ENCODE measurements around the gene CAPN5.

Gene CAPN5

DNA sequence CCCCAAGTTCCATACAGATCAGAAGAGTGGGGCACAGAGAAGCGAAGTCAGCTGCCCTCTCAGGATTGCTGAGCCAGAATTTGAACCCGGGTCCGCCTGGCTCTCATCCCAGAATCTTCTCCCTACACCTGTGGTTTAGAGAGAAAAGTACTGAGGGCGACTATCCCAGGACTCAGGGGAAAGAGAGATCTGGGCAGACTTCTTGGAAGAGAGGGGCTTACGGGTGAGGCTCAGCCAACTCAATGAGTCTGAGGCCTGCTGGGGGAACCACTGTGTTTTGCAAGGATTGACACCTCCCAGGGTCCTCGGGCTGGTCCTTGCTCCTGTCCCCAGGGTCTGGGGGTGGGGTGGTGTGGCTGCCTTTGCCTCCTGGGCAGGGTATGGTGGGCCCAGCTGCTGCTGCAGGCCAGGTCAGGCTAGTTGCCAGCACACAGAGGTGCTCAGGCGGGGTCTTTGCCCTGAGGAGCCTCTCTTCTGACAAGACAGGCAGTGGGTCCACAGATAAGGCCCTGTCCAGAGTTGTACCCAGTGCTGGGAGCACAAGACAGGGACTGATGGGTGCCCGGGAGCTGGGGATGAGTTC lies 1.2 kb downstream of the CAPN5 start:
- DNase-seq = no peak

DNA sequence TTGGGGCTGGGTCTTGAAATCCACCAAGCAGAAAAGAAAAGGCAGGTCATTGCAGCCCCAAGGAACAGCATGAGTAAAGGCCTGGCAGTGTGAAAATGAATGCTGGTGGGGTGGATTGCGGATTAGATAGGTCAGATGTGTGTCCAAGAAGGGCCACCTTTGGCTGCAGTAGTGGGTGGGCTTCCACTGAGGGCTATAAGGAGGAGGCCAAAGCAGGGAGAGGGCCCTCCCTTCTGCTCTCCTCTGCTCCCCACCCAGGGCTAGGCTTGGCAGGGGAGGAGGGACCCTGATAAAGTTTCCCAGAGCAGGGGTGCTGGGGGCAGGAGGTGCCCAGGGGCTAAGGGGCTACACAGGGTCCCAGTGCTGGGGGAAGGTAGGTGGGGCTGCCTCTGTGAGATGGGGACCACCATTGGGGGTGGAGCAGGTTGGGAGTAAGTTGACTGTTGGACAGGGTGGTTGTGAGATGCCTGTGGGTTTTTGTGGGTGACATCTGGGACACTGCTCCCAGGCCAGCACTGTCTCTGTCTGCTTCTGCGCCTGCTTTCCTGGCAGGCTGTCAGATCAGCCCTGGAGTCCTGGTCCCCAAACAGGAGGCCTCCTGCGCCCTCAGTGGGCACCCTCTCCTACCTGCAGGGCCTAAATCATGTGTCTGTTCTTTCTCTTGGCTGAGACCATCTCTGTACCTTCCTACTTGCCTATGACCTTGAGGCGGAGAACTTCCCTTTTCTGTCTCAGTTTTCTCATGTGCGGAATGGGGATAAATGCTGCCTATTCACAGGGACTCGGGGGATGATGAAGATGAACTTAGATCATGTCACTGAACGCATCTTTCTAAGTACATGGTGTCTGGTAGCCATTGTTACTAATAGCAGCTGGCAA lies 1.9 kb downstream of the CAPN5 start:
- no peak for DNase-seq

DNA sequence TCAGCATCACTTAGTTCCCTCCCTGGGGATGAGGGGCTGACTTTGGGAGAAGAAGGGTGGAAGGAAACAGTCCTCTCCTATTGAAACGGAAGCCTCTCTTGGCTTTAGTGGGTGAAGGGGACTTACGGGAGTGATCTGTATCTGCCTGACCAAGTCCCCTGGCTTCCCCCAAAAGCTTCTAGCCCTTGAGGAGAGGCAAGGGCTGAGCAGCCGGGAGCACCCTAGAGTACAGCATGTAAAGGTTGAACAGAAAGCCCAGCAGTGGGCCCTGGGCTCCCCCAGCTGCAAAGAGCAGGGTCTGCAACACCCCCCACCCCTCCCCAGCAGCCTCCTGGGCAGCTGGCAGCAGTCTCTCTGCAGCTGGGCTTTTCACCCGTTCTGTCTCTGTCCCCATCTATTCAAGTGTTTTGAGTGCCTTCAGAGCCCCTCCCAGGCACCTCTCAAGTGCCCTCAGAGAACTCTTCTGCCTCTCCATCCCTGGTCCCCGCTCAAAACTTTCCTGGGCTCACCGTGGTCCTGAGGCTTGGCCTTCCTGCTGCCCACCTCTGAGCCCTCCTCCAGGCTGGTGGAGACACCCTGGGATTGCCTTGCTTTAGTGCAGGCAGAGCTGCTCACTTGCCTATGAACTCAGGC lies 2.7 kb downstream of the CAPN5 start:
- no peak for DNase-seq

DNA sequence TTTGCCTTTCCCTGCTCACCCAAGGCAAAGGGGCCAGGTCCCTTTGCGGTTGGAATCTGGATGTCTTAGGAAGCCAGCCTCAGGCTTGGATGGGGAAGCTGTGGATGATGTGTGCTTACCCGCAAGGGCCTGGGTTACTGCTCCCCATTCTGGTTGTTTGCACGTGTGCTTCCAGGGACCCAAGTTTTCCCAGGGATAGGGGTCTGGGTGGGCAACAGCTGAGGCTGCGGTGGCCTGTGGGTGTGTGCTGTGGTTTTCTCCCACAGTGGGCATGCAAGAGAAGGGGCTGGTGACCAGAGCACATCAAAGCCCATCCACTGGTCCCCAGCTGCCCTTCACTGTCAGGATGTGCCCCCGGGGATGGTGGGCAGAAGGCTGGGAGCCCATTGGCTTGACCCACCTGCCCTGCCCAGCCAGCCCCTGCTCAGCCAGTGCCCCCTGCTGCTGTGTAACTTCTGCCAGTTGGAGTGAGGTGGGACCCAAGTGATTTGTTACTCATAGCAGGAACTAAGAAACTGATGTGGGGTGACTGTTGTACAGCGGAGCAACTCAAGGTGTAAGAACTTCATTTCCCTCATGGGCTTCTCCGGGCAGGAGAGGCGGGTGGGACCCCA lies 3.3 kb downstream of the CAPN5 start:
- no peak for DNase-seq

DNA sequence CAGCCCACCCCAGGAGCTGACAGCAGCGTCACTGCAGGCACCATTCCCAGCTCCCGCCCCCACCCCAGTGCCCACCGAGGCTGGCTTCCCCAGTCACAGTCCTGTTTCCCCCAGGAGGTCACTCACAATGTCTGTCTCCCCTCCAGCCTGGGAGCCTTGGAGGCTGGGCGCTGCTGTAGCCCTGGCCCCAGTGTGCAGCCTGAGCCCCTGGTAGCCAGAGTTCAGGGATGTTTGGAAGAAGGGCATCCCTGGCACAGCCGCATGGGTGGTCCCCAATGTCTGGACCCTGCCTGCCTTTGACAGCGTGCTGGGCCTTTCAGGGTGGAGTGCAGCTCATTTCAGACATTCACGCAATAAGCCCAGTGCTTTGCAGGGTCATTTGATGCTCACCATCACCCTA lies 4.3 kb downstream of the CAPN5 start:
- no peak for DNase-seq

DNA sequence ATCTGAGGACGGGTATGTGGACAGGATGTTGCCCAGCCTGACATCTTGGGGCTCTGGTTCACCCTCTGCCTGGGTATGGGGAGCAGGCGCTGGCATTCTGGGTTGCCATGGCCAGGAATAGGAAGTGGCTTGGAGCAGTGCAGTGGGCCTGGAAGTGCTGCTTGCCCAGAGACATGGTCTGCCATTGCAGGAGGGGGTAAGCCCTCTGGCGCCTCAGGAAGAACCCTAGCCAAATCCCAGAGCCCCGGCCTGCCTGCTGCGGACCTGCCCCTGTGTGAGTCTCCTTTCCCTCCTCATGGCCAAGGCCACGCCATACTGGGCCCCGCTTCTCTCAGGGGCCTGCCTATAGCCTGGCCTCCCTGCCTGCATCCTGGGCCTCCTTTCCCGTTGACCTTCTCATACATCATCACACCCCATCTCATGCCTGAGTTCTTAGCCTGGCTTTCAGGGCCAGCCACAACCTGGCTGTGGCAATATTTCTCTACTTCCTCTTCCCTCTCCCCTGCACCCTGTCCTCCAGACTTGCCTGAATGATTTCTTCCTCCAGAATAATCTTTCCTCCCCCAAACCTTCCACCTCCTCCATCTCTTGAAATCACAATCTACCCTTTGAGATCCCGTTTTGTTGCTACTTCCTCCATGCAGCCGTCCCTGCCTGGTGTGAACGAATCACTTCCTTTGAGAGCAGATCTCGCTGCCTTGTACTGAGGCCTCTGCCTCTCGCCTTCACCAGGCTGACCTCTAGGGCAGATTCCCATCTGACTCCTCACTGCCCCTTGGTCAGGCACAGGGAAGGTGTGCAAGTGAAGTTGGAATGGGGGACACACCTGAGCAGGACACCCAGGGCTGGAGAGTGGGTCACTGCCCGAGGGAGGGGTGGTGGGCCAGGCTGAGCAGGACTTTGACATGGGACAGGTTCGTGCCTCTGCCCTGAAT lies 5.2 kb downstream of the CAPN5 start:
- no peak for DNase-seq

DNA sequence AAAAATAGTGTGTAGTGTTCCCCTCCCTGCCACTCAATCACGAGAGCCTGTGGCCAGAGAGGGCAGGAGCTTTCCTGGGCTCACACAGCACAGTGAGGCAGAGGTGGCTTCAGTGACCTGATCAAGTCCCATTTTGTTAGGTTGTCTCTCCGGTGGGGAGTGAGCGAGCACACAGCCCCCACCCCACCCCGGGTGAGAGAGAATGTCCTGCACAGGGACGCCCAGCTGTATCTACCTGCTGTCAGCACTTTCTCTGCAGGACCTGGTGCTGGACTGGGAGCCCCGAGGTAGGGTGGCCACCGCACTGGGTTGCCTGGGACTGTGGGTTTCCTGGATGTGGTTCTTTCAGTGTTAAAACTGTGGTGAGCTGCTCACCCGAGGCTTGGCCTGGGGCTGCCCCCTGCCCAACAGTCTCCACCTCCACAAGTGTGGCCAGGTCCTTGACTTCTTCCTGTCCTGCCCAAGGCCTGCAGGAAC lies 6.1 kb downstream of the CAPN5 start:
- no peak for DNase-seq

DNA sequence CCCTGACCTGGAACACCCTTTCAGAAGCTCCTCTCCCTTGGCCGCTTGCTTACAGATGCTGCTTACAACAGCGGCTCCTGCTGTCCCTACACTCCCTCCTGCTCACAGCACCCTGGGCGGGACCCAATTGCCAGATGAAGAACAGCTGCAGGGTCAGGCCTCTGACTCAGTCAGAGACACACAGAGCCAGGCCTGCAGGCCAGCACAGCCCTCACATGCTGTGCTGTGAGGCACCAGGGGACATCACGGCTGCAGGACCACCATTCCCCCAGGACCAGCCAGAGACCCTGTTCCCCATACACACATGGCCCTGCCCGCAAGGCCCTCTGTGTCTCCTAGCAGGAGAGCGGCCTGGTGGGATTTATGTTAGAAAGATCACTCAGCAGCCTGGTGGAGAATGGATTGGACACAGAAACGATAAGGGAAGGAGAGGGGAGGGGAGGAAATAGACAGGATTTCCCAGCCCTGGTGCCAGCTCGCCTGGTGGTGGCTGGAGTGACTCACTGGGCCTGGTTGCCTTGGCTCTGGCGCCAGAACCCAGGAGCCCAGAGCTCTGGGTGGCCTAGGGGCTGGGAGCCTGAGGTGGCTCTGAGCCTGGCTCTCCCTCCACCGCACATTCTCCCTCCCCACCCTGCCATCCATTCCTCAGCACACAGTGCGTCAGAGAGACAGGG lies 6.7 kb downstream of the CAPN5 start:
- no peak for DNase-seq

DNA sequence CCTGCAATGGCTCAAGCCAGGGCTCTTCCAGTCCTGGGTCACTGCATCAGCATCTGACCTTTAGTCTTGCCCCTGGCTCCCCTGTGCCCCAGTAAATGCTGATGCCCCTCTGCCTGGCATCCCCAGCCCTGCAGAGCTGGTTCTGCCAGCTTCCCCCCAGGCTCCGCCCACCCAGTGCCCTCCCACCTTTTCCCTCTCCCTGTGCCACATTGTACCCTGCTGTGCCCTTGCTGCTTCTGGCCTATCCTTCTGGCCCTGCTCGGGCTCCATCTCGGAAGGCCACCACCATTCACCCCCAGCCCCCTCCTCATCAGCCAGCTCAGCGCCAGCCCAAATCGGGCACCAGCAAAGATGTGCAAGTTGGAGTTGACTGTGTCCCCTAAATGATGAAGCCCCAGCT lies 7.4 kb downstream of the CAPN5 start:
- no peak for DNase-seq

DNA sequence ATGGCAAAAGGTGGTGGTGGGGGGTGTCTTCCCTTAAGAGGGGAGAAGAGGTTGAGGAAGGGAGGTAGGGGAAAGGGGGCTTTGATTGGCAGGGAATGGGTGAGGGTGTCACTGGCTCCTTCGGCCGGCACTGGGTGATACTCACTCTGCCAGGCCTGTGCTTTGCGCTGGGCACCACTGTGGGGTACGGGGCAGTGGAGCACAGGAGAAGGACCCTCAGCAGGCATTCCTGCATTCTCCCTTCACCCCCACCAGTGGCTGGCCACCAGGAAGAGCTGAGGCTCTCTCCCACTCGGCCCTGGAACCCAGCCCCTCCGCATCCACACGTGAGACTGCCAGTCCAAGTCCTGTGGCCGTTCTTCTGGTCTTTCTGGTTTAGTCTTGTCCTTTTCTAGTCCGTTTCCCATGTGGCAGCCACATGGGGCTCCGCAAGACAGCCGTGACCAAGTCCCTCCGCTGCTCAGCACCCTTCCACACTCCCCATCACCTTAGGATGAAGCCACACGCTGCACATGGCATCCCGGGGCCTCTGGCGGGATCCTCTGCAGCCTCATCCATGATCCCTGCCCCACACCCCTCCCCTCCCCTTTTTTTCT lies 8.0 kb downstream of the CAPN5 start:
- DNase-seq = no peak

DNA sequence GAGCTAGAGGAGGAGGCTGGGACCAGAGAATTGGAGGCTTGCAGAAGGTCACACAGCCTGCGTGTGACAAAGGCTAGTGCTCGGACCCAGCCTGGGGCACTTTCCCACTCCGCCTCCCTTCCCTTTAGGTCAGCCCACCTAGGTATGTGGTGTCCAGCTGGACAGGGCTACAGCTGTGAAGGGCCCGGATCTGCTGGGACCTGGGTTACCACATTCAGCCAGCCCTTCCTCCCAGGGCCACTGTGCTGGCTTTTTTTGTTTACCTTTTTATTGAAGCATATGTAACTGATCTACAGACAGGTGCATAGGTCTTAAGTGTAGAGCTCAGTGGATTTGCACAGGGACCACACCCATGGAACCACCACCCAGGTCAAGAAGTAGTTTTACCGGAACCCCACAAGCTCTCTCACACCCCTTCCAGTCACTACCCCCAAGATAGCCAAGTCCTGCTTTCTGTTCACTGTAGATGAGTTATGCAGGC lies 8.7 kb downstream of the CAPN5 start:
- no peak for DNase-seq

DNA sequence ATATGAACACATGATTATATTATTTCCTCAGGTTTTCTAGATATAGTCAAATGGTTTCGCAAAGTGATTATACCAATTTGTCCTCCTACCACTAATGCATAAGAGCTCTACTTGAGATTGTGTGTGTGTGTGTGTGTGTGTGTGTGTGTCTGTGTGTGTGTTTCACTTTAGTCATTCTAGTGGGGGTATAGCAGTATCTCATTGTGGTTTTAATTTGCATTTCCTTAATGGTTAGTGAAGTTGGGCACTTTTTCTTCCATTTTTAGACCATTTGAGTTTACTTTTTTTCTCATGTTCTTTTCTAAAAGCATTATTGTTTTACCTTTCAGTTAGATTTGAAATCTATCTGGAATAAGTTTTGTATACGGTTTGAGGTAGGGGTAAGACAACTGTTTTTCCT lies 12.9 kb downstream of the CAPN5 start:
- DNase-seq = no peak

DNA sequence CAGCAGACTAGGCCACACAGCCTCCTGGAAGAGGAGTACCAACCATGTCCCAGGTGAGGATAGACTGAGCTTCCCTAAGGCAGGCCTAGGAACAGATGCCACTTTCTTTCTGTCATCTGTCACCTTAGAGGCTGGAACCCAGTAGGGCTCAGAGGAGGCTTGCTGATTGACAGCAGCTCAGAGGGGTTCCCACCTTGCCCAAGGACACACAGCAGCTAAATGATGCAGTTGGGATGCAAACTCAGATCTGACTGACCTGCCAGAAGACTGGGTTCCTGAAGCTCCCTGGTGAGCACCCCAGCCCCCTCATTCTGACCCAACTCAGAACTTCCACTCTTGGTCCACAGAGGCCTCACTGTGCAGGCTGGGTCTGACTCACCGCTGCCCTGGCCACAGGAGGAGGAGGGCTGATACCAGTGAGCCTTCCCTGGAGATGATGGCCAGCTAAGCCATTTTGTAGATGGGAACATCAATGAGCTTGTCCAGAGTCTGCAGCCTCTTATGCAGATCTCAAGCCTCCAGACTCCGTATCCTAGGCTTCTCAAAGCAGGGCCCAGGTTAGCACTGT lies 14.0 kb downstream of the CAPN5 start:
- DNase-seq = no peak

DNA sequence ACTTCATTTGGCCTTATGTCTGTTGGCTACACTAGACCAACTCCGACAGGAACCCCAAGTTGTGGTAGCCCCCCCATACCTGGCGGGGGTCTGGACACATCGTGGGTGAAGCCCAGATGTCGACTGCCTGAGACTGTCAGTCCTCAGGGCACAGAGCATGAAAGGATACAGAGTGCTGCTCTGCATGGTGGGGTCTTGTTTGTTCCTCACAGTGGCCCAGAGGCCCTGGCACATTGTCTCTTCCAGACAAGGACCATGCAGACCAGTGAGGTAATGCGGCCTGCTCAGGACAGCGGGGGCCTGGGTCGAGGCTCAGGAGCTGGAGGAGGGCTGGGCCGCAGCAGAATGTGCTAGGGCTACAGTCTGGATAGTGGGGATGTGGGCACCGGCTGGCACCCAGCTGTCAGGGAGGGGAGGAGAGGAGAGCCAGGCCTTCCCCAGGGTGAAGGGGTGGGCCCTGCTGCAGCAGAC lies 14.6 kb downstream of the CAPN5 start:
- DNase-seq = no peak

DNA sequence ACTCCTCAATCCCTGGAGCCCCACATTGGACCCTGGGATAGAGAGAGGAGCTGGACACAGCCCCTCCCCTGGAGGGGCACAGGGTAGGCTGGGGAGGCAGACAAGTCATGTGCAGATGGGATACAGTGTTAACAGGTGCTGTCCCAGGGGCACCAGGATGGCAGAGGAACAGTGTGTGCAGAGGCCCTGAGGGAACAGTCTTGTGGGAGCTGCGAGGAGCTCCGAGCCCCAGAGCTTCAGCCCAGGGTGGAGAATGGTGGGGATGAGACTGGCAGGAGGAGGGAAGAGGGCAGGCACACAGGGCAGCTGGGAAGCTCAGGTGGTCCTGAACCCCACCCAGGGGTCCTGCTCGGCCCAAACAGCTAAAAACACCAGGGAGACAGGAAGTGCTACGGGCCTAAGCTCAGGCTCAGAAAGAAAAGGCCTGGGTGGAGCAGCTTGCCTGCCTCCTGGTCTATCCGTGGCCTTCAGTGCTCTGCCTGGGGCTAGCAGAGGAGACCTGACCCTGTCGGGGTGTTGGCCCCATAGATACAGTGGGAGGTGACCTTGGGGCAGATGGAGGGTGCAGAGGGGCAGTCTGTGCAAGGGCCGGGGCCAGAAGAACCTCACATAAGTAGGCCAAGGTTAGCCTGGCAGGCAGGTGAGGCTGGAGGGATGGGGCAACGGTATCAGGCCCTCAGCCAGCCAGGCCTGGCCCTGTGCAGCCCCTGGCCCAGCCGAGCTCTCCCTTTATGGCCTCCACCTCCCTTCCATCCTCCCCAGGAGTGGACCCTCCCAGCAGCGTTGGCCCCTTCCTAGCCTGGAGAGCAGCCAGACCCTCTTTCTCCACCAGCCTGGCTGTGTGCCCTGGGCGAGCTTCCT lies 15.4 kb downstream of the CAPN5 start:
- DNase-seq = no peak

DNA sequence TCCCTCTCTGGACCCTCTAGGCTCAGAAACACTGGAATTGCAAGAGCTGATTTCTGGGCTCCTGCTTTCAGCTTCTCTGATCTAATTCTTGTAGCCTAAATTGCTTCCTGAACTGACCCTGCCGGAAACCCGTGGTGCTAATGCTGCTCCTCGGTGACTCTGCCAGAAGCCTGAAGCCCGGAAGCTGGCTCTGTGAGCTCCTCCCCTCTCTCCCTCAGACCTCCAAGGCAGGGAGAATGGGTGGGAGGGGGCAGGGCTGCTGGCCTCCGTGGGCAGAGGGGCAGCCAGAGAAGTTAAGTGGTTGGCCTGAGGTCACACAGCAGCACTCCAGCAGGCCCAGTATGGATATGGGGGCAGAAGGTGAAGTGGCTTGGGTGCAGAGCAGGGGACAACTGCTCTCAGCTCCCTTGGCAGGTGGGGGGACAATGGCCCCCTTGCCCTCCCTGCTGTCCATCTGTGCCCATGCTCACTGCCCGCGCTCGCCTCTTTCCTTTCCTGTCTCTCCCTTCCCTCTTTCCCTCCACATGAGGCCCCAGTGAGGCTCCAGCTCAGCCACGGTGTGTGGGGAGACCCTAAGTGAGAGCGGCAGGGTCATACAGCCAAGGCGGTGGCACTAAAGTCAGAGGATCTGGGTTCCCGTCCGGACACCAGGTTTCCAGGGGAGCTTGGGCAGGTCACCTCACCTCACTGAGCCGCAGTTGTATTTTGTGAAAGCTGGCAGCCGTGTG lies 16.2 kb downstream of the CAPN5 start:
- peak; percentile 49 for DNase-seq

DNA sequence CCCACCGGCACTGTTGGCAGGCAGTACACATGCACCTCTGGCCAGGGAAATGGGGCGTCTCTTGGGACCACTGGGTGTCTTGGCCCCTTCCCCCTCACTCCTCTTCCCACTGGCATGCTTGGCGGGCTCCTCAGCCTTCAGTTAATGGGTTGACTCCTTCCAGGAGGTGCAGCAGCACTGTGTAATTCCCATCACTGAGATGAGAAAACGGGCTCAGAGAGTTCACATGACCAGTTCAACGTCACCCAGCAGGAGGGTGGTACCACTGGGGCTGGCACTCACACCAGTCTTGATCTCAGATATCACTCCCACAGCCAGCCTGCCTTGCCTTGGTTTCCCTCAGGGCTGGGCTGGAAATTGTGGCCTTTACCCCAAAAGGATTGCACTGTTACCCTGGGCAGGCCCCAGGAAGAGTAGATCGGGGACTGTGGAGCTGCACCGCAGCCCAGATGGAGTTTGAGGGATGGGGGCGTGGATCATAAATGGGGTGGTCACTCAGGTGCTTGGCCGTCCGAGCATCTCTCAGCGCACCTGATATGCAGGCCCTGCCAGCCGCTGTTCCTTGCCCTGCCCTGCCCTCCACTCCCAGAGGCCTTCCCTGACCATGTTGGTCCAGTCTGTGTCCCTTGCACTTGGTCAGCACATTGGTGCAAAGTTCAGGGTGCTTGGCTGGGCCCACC lies 16.9 kb downstream of the CAPN5 start:
- DNase-seq = no peak

DNA sequence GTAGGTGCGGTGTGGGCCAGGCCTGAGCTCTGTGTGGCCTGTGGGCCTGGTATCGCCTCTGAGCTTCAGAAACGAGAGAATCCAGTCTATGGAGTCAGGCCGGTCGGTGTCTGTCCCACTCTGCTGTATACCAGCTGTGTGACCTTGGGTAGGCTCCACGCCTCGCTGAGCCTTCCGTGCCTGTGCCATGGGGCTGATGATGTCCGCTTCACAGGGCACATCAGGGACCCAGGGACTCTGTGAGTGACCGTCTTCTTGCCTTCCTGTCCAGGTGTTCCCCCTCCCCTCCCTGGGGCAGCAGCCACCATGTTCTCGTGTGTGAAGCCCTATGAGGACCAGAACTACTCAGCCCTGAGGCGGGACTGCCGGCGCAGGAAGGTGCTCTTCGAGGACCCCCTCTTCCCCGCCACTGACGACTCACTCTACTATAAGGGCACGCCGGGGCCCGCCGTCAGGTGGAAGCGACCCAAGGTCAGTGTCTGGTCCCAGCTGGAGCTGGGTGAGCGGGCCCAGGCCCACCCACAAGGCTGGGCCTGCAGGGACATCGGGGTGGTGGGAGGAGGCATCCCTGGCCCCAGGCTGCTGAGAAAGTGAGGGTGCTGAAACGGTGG lies 17.9 kb downstream of the CAPN5 start:
- DNase-seq = no peak
